ENCODE measurements around the gene STAU1.
A peak's percentile ranks its signal among the peaks of the same experiment; 100 is the strongest.
"Not testable (repeated sequence)": the region's sequence is repeated elsewhere in the genome, so short reads cannot be mapped to it uniquely, and the experiment has no call there.

The STAU1 gene

GRCh38 chr20:49203011-49203410 lies 14.9 kb upstream of the STAU1 start:
- DNase-seq = no peak

- DNase-seq = no peak
Measured at GRCh38 chr20:49199729-49200293, 11.7 kb upstream of the STAU1 start.

GRCh38 chr20:49192944-49193518 lies 4.9 kb upstream of the STAU1 start:
- not testable (repeated sequence) for DNase-seq

- DNase-seq = peak; percentile 91
Measured at GRCh38 chr20:49187330-49187850, 744 bp downstream of the STAU1 start.

- DNase-seq = peak; percentile 91
Measured at GRCh38 chr20:49186535-49187329, 1.4 kb downstream of the STAU1 start.

GRCh38 chr20:49185071-49185761 lies 2.9 kb downstream of the STAU1 start:
- no peak for DNase-seq

- DNase-seq = no peak
Measured at GRCh38 chr20:49184691-49185070, 3.5 kb downstream of the STAU1 start.

- not testable (repeated sequence) for DNase-seq
Measured at GRCh38 chr20:49184084-49184501, 4.0 kb downstream of the STAU1 start.

- peak; percentile 29 for DNase-seq
Measured at GRCh38 chr20:49183444-49183843, 4.7 kb downstream of the STAU1 start.

- DNase-seq = no peak
Measured at GRCh38 chr20:49181265-49181877, 6.8 kb downstream of the STAU1 start.

- DNase-seq = no peak
Measured at GRCh38 chr20:49179368-49180277, 8.5 kb downstream of the STAU1 start.

GRCh38 chr20:49174183-49174582 lies 14.0 kb downstream of the STAU1 start:
- no peak for DNase-seq

GRCh38 chr20:49172413-49172812 lies 15.7 kb downstream of the STAU1 start:
- DNase-seq = no peak

- DNase-seq = peak; percentile 41
Measured at GRCh38 chr20:49171909-49172308, 16.2 kb downstream of the STAU1 start.

GRCh38 chr20:49170714-49171113 lies 17.4 kb downstream of the STAU1 start:
- no peak for DNase-seq

- DNase-seq = no peak
Measured at GRCh38 chr20:49169547-49169946, 18.6 kb downstream of the STAU1 start.

GRCh38 chr20:49168864-49169263 lies 19.3 kb downstream of the STAU1 start:
- DNase-seq = not testable (repeated sequence)

- peak; percentile 21 for DNase-seq
Measured at GRCh38 chr20:49167811-49168507, 20.2 kb downstream of the STAU1 start.

GRCh38 chr20:49166534-49167449 lies 21.3 kb downstream of the STAU1 start:
- no peak for DNase-seq

GRCh38 chr20:49165611-49166010 lies 22.5 kb downstream of the STAU1 start:
- no peak for DNase-seq
